GM06990 (cell line): ENCODE measurements around the gene ZNF48.

Experiments
- DNase-seq: peaks from one replicate; pipeline ENCODE4 v3.0.0-alpha.2; 2011; ENCODE audit not compliant: insufficient read length; ENCODE audit errors: extremely low read depth
- H3K27me3 ChIP-seq: replicated peaks from 2 replicates; pipeline ENCODE4 v1.6.0; 2011; ENCODE audit warnings: low read length; ENCODE audit not compliant: control insufficient read depth, insufficient read depth
- H3K36me3 ChIP-seq: 2 replicates; pipeline ENCODE4 v1.5.1; 2011; ENCODE audit warnings: low read length; ENCODE audit not compliant: control insufficient read depth, insufficient read depth
- H3K4me3 ChIP-seq: replicated peaks from 2 replicates; pipeline ENCODE4 v1.5.1; 2011; ENCODE audit warnings: low read depth, mild to moderate bottlenecking, control low read depth, low read length
- CTCF ChIP-seq: IDR thresholded peaks from 2 replicates; pipeline ENCODE4 v1.5.1; 2011; ENCODE audit warnings: low read length, control low read depth, mild to moderate bottlenecking, inconsistent platforms; ENCODE audit not compliant: insufficient read depth, poor library complexity, severe bottlenecking

Gene ZNF48

GRCh38 chr16:30357715-30358576 lies 37.3 kb upstream of the ZNF48 start:
- Histone ChIP-seq H3K27me3 (no peaks in the 10 kb centered on the region), H3K36me3 (peaks cover 14% of the 10 kb centered on the region), H3K4me3 (no peak overlapping the region)
- no peak for DNase-seq
- no peak for TF ChIP-seq CTCF

- H3K36me3 ChIP-seq: peaks cover 11% of the 10 kb centered on the region
- TF ChIP-seq CTCF: no peak
- DNase-seq: no peak
- H3K4me3 ChIP-seq: no peak overlapping the region
- no peaks in the 10 kb centered on the region for H3K27me3 ChIP-seq
Observed at GRCh38 chr16:30358577-30358936, 36.7 kb upstream of the ZNF48 start.

- no peak for TF ChIP-seq CTCF
- no peak overlapping the region for H3K4me3 ChIP-seq
- H3K27me3 ChIP-seq: no peaks in the 10 kb centered on the region
- DNase-seq: no peak
- H3K36me3 ChIP-seq: peaks cover 11% of the 10 kb centered on the region
Observed at GRCh38 chr16:30358990-30359870, 36.0 kb upstream of the ZNF48 start.

GRCh38 chr16:30359871-30360170 lies 35.4 kb upstream of the ZNF48 start:
- Histone ChIP-seq H3K27me3 (no peaks in the 10 kb centered on the region), H3K36me3 (peaks cover 14% of the 10 kb centered on the region), H3K4me3 (no peak overlapping the region)
- no peak for TF ChIP-seq CTCF
- no peak for DNase-seq

- no peak for TF ChIP-seq CTCF
Observed at GRCh38 chr16:30361180-30361579, 34.0 kb upstream of the ZNF48 start.

More at GRCh38 chr16:30361180-30361579, 34.0 kb upstream of the ZNF48 start:
- H3K27me3 ChIP-seq: no peaks in the 10 kb centered on the region
- DNase-seq: no peak
- peaks cover 19% of the 10 kb centered on the region for H3K36me3 ChIP-seq
- H3K4me3 ChIP-seq: no peak overlapping the region
